Dedifferentiated amniotic fluid mesenchymal stem cell (primary cell): ENCODE measurements around the gene PLEKHG4B.

ENCODE experiments used
- DNase-seq: peaks from one replicate; pipeline ENCODE4 v3.0.0-alpha.2; 2016; ENCODE audit errors: extremely low spot score

PLEKHG4B gene

DNA sequence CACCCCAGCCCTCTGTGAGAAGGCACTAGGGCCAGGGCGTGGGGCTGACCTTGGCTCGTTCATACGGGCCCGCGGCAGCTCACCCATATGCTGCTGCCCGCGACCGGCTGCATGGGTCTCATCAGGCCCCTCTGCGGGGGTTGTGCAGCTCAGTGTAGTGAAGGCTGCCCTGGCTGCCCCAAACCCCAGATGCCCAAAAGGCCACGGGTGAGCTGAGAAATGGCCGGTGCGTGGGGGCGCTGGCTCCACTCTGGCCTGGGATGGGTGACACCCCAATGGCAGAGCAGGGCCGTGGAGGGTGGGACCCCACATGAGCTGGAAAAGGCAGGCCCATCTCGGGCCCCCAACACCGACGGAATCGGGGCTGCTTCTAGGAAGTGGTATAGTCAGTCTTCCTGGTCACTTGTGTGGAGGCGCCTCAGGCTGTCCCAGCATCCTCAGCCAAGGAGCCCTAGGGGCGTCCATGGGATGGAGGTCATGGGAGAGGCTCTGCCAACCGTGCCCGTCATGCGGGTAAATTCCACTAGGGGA, 79.9 kb downstream of the PLEKHG4B start:
- no peak for DNase-seq

GRCh38 chr5:172421-172820, 80.5 kb downstream of the PLEKHG4B start:
- no peak for DNase-seq

GRCh38 chr5:172841-173251, 80.9 kb downstream of the PLEKHG4B start:
- no peak for DNase-seq

- DNase-seq, result no peak
Observed at GRCh38 chr5:173392-174290, 81.7 kb downstream of the PLEKHG4B start.

GRCh38 chr5:174291-174600, 82.3 kb downstream of the PLEKHG4B start:
- no peak for DNase-seq

- DNase-seq, result no peak
Observed at GRCh38 chr5:174876-175465, 83.0 kb downstream of the PLEKHG4B start.

DNA sequence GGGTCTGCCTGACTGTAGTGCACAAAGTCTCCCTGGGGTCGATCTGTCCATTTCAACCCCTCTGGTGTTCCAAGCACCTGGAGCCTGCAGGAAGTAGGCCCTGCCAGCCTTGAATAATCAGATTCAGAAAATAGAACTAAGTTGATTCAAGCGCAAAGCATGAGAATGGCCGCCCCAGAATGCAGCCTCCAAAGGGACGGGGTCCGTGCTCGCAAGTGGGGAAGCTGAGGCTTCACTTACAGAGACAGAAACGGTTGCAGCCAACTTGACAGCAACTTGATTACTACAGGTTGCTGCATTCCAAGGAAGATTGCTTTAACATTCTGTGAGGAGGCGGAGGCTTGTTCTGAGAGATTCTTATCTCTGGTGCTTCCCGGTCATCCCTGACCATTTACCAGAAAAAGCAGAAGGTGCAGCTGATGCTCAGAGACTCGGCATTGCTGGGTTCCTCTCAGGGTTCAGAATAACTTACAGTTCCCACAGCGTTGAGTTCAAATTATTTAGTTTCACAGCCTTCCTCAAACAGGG, 84.4 kb downstream of the PLEKHG4B start:
- no peak for DNase-seq

DNA sequence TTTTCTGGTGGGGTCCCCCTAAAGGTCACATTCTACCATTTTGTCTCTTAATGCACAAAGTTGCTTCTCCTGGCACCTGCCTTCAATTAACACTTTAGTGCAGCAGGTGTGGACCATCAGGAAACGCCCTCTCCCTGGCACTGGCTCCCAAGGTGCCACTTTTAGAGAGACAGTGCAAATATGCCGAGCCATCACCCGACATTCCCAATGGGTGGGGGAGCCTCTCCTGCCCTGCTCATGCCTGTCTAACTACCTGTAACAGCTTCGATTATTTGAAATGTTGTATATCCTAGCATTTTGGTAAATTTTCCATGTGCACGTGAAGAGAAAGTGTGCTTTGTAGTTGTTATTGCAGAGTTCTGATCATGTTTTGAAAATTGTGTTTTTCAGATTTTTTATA, 86.1 kb downstream of the PLEKHG4B start:
- no peak for DNase-seq

GRCh38 chr5:179401-179800, 87.4 kb downstream of the PLEKHG4B start:
- DNase-seq, result no peak

DNA sequence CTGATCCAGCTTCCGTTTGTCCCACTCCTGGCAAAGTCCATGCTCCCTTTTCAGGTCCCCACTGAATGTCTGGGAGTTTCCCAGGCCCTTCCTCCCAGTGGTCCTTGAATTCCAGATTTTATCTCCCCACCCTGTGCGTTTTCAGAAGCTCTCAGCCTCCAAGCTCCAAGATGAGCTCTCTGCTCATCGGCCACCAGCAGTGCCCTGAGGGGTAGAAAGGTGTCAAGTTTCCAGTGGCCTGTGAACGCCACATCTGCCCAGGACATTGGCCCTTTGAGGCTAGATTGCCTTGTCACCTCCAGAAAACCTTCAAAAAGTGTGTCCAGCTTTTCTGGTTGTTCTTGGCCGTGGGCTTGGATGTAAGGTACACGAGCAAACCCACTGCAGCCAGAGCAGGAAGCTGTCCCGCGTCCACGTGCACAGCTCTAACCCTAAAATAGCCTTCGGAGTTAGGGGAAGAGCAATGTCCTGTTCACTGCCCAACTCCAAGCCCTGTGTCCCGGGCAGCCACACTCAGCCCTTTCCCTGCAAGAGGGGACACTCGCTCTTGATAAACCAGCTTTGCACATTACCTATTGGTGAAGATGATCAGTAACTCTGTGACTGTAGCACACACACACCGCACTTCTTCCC, 88.4 kb downstream of the PLEKHG4B start:
- DNase-seq, result no peak

GRCh38 chr5:181160-181559, 89.2 kb downstream of the PLEKHG4B start:
- DNase-seq, result no peak

DNA sequence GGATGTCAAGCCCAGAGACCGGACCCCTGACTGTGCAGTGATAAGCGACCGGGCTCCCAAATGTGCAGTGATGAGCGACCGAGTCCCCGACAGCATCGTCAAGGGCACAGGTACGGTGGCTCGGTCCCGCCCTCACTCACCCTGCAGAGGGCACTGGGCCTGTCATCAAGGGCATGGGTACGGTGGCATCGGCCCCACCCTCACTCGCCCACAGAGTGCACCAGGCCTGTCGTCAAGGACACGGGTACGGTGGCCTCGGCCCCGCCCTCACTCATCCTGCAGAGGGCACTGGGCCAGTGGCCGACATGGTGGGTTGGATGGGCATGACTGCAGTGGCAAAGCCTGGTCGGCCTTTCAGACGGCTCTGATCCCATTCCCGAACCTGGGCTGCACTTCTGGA, 89.6 kb downstream of the PLEKHG4B start:
- no peak for DNase-seq

- DNase-seq, result no peak
Observed at GRCh38 chr5:182126-182525, 90.2 kb downstream of the PLEKHG4B start.

DNA sequence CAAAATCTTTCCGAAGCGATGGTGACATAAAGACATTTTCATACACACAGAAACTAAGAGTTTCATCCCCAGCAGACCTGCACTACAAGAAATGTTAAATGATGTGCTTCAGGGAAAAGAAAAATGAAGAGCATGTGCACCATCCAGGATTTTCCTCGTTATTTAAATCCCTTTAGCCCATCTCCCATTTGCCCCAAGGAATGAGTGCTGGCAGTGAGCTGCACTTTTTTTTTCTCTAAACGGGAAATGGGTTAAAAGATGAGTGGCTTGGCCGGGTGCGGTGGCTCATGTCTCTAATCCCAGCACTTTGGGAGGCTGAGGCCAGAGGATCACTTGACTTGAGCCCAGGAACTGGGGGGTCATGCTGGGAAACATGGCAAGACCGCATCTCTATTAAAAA, 92.5 kb downstream of the PLEKHG4B start:
- peak; percentile 18 for DNase-seq

DNA sequence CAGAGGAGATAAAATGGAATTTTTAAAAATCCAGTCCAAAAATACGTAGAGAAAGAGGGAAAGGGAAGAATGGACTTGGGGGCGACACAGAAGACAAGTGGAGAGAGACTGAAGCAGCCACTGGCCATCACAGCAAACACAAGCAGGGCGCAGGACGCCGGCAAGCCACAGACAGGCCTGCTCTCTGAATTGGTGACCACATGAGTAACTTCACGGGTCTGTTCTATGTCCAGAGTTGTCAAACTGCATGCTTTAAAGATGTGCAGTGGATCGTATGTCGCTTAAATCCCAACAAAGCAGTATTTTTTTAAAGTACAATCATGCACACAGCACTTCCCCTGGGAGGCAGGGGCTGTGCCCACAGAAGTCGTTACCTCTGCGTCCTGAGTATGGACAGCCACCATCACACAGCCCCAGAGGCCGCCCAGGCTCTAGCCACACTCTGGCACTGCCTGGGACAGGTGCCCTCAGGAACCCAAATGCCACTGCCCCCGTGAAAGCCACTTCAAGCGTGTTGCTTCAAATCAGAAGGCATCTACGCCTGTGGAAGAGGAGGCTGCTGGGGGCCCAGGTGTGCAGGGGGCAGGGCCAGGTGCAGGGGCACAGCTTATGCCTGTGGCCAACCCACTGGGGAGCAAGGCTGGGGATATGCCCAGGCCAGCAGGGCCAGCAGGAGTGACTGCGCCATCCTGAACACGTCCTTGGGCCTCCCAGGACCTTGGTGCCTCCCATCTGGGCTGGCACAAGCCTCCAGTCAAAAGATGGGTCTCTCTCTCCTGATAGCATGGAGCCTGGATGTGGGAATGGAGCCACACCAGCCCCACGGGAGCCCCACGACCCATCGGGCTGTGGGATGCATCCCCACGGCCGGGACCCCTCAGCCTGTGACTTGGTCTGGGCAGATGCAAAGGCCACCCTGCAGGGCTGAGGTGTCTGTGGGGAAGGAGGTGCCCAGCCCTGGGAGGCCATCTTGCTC, 93.4 kb downstream of the PLEKHG4B start:
- DNase-seq, result no peak

DNA sequence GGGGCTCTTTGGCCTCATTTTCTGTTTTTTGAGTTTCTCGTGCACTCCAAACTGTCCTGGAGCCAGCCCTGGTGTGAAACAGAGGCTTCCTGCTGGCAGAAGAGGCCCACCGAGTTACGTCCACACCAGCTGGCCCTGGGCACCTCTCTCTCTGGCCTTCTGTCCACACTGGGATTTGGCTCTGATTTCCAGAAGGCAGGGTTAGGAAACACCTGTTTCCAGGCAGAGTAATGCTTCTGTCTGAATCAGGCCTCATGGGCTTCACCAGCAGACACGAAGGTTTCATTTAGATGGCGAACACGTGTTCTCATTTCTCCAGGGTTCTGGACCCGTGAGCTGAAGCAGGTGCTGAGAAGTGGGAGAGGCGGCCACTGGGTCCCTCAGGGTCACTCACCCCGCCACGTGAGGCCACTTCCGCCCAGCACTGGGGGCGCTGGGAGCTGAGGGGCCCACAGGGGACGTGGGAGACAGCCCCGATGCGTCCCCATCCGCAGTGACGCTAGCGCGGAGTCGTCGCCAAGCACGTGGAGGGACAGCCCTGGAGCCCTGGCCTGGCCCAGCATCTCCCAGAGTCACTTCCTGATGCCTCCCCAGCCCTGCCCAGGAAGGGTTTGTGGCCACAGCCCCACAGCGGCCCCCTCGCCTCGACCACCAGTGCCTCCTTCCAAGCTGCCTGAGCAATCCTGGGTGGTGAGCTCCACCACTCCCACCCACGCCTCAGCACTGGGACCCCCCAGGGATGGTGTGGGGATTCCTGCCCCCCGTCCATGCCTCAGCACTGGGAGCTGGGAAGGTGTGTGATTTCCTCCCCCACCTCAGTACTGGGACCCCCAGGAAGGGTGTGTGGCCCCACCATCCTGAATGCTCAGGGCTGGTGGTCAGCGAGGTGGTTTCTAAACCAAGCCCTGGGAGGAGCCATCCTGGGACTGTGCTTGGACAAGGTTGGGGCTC, 94.4 kb downstream of the PLEKHG4B start:
- DNase-seq, result no peak

DNA sequence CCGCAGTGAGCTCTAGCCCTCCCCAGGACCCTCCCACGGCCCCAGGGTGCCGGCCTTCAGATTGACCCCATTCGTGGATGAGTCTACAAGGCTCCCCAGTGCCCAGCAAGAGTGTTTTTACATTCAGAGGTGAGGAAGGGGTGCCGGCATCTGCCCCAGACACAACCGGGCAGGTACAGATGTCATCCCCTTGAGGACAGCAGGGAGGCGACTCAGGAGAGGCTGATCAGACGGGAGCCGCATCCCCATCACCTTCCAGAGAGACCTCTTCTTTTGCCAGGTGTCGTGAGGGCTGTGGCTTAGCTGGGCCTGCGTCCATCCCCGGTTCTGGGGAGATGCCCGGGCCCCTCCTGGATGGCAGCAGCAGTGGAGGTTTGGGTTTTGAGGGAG, 95.1 kb downstream of the PLEKHG4B start:
- no peak for DNase-seq

DNA sequence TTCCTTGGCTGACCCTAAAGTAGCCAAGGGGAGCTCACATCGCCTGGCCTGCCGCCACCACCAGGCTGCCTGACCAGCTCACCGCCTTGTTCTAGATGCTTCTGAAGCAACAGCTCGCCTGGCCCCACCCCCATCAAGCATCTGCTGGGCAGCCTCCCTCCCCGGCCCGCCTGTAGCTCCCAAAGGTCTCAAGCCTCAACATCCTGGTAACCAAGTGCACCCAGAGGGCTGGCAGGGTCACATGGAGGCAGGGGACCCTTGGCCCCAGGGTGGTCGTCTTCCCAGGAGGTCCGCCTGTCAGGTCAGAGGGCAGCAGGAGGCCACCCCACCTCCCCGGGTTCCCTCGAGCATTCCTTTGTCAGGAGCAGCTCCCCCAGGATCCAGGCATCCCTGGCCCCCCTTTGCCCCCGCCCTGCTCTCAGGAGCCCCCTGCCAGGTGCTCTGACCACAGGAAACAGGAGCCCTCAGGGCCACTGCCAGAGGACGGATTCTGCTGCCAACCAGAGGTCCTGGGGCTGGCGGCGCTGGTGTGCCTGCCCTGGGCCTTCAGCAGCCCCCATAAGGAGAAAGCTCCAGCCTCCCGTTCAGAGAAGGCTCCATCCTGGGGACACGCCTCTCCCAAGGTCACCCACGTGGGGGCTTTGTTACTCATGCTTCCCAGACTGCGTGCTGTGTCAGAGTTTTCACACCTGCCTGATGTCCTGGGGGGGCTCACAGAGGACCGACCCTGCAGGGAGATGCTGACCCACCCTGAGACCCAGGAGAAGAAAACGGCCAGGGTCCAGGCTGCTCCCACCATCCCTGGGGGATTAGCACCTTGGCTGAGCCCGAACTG, 95.9 kb downstream of the PLEKHG4B start:
- no peak for DNase-seq
